ENCODE results near the gene LRIG3.
"Not testable (repeated sequence)": the region's sequence is repeated elsewhere in the genome, so short reads cannot be mapped to it uniquely, and the experiment has no call there.

LRIG3 gene

GRCh38 chr12:58927120-58927519, 6.8 kb upstream of the LRIG3 start:
- no peak for DNase-seq

GRCh38 chr12:58926586-58926985, 6.3 kb upstream of the LRIG3 start:
- DNase-seq, result no peak

- DNase-seq, result no peak
Observed at GRCh38 chr12:58925751-58926150, 5.4 kb upstream of the LRIG3 start.

- no peak for DNase-seq
Observed at GRCh38 chr12:58925111-58925611, 4.9 kb upstream of the LRIG3 start.

- no peak for DNase-seq
Observed at GRCh38 chr12:58924652-58925051, 4.3 kb upstream of the LRIG3 start.

GRCh38 chr12:58923781-58924180, 3.5 kb upstream of the LRIG3 start:
- no peak for DNase-seq

- DNase-seq, result no peak
Observed at GRCh38 chr12:58922849-58923248, 2.5 kb upstream of the LRIG3 start.

GRCh38 chr12:58920961-58921861, 907 bp upstream of the LRIG3 start:
- no peak for DNase-seq

- no peak for DNase-seq
Observed at GRCh38 chr12:58919231-58920101, 838 bp downstream of the LRIG3 start.

GRCh38 chr12:58918469-58918844, 1.8 kb downstream of the LRIG3 start:
- DNase-seq, result no peak

GRCh38 chr12:58917699-58918468, 2.4 kb downstream of the LRIG3 start:
- DNase-seq, result no peak

- no peak for DNase-seq
Observed at GRCh38 chr12:58916921-58917511, 3.3 kb downstream of the LRIG3 start.

- DNase-seq, result no peak
Observed at GRCh38 chr12:58916161-58916621, 4.1 kb downstream of the LRIG3 start.

- no peak for DNase-seq
Observed at GRCh38 chr12:58915634-58916033, 4.7 kb downstream of the LRIG3 start.

- DNase-seq, result no peak
Observed at GRCh38 chr12:58915037-58915436, 5.3 kb downstream of the LRIG3 start.

GRCh38 chr12:58914457-58914856, 5.8 kb downstream of the LRIG3 start:
- no peak for DNase-seq

- no peak for DNase-seq
Observed at GRCh38 chr12:58907391-58907790, 12.9 kb downstream of the LRIG3 start.

GRCh38 chr12:58906917-58907316, 13.4 kb downstream of the LRIG3 start:
- DNase-seq, result no peak

- DNase-seq, result no peak
Observed at GRCh38 chr12:58905422-58905821, 14.9 kb downstream of the LRIG3 start.

- DNase-seq, result not testable (repeated sequence)
Observed at GRCh38 chr12:58902726-58903125, 17.6 kb downstream of the LRIG3 start.

GRCh38 chr12:58901664-58902063, 18.6 kb downstream of the LRIG3 start:
- no peak for DNase-seq

GRCh38 chr12:58897969-58898368, 22.3 kb downstream of the LRIG3 start:
- DNase-seq, result no peak

Measured in stimulated activated CD8-positive, alpha-beta memory T cell treated with anti-CD3 and anti-CD28 coated beads, Interleukin-4, amount 100 ng/mL, for 48 hours (primary cell).